GM19395 (cell line): ENCODE measurements around the gene SHLD2.
"Not testable (repeated sequence)": the region's sequence is repeated elsewhere in the genome, so short reads cannot be mapped to it uniquely, and the experiment has no call there.

ENCODE experiments used
- ATAC-seq: cut with Tn5 transposase; IDR thresholded peaks from one replicate; pipeline ENCODE4 v1.9.1; 2021; ENCODE audit warnings: mild to moderate bottlenecking, moderate library complexity; ENCODE audit not compliant: unreplicated experiment

The SHLD2 gene

DNA sequence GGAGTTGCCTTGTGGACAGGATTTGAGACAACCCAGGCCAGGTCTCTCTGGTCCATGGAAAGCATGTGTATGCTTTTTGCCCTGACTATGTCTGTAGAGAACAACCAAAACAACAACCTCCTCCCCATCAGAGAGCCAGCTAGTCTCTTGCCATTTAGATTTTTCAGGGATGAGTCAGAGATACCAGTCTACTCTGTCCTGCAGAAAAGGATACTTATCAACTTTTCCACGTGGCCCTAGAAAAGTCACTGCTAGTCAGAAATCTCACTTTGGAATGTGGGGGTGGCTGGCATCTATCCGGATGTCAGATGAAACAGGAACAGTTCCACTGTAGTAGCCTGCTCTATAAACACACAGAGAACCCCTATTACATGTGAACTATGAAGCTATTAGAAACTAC is 116.8 kb downstream of the SHLD2 start:
- ATAC-seq = not testable (repeated sequence)

DNA sequence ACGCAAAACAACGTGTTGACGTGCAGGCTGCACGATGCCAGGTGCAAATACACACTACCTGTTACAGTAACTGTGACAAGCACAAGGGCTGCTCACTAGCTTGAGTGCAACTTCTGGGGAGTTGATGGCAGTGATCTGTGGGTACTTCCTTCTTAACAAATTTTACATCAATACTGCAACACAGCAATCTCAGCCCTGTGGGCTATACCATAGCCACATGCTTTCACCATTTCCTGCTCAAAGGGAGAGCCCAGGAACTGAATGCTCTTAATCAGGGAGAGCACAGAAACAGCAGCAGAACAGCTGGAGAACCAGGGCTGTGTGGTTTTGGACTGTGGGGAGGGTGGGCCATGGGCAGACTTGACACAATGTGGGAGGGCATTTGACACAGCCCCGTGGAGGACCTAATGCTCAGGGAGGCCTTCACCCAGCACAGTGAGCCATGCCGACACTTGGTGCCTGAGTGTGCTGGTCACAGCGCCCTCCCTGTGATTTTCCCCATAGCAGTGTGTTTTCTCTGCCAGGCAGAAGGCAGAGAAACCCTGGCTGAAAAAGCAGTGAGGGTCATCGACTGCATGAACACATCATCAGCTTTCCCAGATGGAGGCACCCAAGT is 118.3 kb downstream of the SHLD2 start:
- ATAC-seq = not testable (repeated sequence)

DNA sequence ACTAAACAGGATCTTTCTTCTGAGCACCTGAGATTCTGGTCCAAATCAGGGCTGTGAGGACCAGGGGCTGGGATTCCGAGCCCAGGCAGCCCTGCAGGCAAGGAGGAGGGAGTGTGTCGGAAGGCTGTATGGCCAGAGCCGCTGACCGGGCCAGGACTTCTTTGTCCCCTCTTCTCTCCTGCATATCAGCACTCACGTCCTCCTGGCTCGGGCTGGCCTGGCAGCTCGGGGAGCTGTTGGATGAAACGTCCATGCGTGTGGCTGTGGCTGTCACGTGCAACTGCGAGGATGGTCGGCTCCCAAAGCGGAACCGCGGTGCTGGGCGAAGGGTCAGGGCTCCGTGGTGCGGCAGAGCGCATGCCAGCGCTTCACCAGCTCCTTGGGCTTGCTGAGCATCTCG is 118.8 kb downstream of the SHLD2 start:
- ATAC-seq = not testable (repeated sequence)

DNA sequence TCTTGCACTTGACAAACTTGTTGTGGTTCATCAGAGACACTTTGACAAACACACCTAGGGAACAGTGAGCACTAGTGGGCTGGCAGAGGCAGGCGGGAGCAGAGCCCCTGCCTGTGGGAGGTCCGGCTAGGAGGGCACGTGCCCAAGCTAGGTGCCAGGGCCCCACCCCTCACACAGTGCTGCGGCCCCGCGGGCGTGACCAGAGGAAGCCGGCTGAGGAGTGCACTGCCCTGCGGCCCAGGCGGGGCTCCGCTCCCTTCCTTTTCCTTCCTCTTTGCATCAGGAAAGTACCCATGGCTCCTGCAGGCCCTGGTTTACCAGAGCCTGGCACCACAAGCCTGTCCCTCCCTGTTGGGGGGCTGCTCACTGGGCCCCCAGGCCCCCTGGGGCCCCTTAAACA is 121.1 kb downstream of the SHLD2 start:
- ATAC-seq = not testable (repeated sequence)

DNA sequence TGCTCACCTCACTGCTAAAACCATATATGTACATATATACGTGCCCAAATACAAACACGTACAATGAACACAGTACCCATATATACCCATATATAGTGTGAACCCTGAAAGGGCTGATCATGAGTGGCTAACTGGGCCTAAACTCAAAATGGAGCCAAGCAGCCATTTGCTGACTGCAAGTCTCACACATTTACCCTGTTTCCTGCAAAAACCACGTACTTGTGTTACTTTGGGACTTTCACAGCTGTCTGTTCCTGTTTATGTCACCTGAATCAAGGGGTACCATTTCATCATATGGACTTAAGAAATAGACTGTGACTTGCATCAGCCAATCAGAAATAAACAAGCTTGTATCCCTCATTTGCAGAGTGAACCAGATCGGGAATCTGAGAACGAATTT is 124.4 kb downstream of the SHLD2 start:
- ATAC-seq = not testable (repeated sequence)

DNA sequence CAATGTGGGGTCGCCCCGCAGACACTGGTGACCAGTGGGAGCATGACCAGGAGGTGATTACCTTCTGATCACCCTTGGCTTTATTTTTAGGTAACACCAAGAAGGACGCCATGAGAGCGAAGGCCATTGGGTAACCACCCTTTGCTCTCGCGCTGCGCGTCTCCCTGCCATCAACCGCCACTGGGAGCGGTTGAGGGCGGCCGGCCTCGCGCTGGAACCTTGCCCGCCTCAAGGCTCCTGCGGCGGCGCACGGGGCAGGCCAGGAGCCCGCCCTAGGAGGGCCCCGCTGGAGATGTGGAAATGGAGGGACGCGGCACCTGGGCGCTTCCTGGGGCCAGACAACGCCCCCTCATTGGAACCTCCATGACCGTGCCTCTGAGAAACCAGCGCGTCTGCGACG is 127.8 kb downstream of the SHLD2 start:
- ATAC-seq = not testable (repeated sequence)

DNA sequence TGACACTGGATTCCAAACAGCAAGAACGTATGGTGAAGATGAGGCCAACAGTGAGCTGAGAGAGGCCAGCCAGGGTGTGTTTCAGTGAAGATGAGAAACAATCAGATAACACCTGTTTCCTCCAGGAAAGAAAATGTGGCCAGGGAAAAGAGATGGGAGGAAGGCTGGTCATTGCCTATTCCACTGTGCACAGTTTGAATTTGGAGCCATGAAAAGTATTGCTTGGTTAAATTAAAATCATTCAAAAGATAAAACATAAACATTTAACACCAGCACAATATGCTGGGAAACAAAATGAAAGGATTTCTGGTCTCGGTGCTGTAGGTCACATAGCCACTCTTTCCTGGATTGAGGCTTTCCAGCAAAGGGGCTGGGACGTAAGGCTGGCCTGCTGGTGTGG is 130.1 kb downstream of the SHLD2 start, which contains the start of gene NUTM2A:
NUTM2A (plus strand) TSS at position 301 of the 400 bp plus-strand sequence. CDS start 383 bp downstream, outside the sequence.
- not testable (repeated sequence) for ATAC-seq

DNA sequence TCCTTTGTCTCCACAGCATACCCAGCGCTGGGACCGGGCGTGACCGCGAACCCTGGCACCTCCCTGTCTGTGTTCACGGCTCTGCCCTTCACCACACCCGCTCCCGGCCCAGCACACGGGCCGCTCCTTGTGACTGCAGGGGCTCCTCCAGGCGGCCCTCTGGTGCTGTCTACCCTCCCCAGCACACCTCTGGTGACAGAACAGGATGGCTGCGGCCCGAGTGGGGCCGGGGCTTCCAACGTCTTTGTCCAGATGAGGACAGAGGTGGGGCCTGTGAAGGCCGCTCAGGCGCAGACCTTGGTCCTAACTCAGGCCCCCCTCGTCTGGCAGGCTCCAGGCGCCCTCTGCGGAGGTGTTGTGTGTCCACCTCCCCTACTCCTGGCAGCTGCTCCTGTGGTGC is 133.2 kb downstream of the SHLD2 start:
- not testable (repeated sequence) for ATAC-seq

DNA sequence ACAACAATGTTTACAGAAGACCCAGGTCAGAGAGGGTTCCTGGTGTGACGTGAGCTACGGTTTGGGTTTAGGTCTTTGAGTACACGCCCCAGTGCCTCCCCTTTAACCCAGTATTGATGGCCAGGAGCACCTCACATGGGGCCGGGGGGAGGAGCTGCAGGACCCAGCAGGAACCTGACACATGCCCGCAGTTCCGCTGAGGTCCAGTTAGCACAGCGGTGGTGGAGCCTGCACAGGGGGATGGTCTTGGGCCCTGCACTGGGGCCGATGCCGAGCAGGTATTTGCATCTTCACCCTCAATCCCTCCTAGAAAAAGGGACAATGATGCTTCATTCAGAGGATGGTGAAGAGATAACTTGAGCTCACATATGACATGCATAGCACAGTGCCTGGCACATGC is 134.2 kb downstream of the SHLD2 start:
- ATAC-seq = not testable (repeated sequence)

DNA sequence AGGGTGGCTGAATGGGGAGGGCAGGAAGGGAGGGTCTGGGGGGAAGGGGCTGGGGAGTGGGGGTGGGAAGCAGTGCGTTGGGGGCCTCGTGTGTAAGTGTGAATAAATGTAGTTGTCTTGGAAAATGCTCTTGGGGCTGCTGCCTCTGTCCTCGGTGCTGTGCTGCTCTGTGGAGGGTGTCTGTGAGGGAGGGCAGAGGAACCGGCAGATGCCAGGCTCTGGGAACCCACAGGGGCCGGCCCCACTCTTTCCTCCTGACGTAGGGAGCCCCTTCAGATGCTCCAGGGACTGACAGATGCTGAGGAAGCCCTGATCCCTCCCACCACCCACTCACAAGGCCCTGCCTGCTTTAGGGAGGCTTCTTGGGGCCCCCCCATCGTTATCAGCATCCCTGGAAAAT is 139.8 kb downstream of the SHLD2 start:
- ATAC-seq = not testable (repeated sequence)

DNA sequence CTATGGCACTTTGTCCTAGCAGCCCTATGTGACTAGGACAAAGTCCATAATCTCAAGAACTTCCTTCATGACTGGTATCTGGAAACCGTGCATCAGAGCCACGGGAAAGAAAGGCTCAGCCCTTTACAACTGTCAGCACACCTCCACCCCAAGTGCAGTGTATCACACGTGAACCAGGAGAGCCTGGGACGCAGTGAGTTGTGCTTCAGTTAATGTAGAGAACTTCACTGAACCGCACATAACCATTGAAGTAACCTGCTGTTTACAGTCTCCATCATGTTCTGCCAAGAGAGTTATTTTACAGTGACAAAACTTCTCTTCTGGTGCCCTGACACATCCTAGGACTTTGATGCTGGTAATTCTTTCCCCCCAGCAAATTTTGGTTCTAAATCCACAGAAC is 142.2 kb downstream of the SHLD2 start:
- not testable (repeated sequence) for ATAC-seq

DNA sequence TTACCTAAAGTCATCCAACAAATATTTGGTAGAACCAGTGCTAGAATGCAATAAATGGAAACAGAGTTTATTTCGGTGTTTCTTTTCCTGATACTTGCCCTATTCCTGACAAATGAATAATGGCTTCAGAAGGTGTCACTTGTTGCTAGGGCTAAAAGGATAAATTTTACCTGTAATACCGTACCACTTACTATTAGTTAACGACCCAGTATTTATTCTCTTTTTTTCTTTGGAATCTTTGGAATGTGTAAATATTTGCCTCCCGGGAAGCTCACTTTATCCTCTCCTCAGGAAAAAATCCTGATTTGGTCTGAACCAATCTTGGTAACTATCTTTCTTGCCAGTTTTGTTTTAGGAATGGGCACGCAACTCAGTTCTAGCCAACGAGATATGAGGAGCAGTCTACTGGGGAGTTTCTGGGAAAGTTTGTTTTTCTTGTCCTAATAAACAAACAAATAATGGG is 144.4 kb downstream of the SHLD2 start:
- not testable (repeated sequence) for ATAC-seq
